SK-N-SH (cell line): ENCODE results near the gene BTD.

Experiments
- GABPA ChIP-seq: IDR thresholded peaks from 2 replicates; pipeline ENCODE4 v1.4.0; 2012; ENCODE audit warnings: low read depth, mild to moderate bottlenecking
- SMC3 ChIP-seq: IDR thresholded peaks from 2 replicates; pipeline ENCODE4 v1.6.1; 2012; ENCODE audit warnings: low read depth, low read length, improper control_type of control experiment
- TF ChIP-seq, protein P1 (sequence below): fragments of 200-600 bp; sonication (generic); IDR thresholded peaks from 2 replicates; pipeline ENCODE4 v1.6.1; 2017; ENCODE audit warnings: antibody characterized with exemption, mild to moderate bottlenecking, moderate library complexity
- TF ChIP-seq, protein P2 (sequence below): IDR thresholded peaks from 2 replicates; pipeline ENCODE4 v1.6.1; 2012; ENCODE audit warnings: mild to moderate bottlenecking, low read depth, low read length, moderate library complexity

DNA sequence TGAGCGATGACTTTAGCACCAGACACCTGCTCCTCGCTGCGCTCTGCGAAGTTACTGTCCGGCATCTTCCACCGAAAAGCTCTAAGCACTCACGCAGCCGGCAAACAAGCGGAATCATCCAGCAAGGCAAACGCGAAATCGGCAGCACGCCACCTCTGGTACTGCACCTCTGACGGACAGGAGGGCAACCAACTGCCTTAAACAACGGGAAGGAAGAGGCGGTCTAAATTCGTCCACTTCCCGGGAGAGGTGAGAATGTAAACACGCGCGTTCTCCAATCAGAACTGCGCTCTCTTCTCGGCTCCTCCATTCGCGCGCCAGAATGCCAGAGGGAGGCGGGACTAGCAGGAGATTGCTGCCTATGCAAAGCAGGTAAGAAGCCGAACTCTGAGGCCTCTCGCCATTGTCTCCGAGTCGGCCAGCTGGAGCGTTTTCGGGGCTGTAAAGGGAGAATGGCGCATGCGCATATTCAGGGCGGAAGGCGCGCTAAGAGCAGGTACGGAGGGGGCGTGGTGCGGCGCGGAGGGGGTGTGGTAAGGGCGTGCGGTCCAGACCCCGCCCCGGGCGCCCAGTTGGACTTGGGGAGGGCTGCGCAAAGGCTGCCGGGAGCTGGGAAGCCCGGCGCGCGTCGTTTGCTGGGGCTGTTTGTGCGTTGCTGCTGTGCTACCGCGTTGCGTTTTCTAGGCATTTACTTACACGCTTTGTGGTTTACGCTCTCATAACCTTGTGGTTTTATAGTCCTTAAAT, at the start of gene BTD, which contains the start of gene HACL1:
- peak; percentile 97 for TF ChIP-seq GABPA
- TF ChIP-seq, protein P1, sequence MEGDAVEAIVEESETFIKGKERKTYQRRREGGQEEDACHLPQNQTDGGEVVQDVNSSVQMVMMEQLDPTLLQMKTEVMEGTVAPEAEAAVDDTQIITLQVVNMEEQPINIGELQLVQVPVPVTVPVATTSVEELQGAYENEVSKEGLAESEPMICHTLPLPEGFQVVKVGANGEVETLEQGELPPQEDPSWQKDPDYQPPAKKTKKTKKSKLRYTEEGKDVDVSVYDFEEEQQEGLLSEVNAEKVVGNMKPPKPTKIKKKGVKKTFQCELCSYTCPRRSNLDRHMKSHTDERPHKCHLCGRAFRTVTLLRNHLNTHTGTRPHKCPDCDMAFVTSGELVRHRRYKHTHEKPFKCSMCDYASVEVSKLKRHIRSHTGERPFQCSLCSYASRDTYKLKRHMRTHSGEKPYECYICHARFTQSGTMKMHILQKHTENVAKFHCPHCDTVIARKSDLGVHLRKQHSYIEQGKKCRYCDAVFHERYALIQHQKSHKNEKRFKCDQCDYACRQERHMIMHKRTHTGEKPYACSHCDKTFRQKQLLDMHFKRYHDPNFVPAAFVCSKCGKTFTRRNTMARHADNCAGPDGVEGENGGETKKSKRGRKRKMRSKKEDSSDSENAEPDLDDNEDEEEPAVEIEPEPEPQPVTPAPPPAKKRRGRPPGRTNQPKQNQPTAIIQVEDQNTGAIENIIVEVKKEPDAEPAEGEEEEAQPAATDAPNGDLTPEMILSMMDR = peak; percentile 38
- TF ChIP-seq, protein P2, sequence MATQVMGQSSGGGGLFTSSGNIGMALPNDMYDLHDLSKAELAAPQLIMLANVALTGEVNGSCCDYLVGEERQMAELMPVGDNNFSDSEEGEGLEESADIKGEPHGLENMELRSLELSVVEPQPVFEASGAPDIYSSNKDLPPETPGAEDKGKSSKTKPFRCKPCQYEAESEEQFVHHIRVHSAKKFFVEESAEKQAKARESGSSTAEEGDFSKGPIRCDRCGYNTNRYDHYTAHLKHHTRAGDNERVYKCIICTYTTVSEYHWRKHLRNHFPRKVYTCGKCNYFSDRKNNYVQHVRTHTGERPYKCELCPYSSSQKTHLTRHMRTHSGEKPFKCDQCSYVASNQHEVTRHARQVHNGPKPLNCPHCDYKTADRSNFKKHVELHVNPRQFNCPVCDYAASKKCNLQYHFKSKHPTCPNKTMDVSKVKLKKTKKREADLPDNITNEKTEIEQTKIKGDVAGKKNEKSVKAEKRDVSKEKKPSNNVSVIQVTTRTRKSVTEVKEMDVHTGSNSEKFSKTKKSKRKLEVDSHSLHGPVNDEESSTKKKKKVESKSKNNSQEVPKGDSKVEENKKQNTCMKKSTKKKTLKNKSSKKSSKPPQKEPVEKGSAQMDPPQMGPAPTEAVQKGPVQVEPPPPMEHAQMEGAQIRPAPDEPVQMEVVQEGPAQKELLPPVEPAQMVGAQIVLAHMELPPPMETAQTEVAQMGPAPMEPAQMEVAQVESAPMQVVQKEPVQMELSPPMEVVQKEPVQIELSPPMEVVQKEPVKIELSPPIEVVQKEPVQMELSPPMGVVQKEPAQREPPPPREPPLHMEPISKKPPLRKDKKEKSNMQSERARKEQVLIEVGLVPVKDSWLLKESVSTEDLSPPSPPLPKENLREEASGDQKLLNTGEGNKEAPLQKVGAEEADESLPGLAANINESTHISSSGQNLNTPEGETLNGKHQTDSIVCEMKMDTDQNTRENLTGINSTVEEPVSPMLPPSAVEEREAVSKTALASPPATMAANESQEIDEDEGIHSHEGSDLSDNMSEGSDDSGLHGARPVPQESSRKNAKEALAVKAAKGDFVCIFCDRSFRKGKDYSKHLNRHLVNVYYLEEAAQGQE = no peak
- no peak for TF ChIP-seq SMC3
